HG02610 (cell line): ENCODE data around the gene LMF1.
"Not testable (repeated sequence)": the region's sequence is repeated elsewhere in the genome, so short reads cannot be mapped to it uniquely, and the experiment has no call there.

ENCODE experiments used
- ATAC-seq: cut with Tn5 transposase; IDR thresholded peaks from one replicate; pipeline ENCODE4 v1.9.1; 2021; ENCODE audit warnings: mild to moderate bottlenecking, moderate library complexity; ENCODE audit not compliant: unreplicated experiment

LMF1 gene

GRCh38 chr16:973366-973765, 2.6 kb upstream of the LMF1 start:
- no peak for ATAC-seq

GRCh38 chr16:972316-973002, 1.7 kb upstream of the LMF1 start:
- ATAC-seq, result no peak

GRCh38 chr16:971981-972315, 1.2 kb upstream of the LMF1 start:
- no peak for ATAC-seq

GRCh38 chr16:971582-971905, 760 bp upstream of the LMF1 start:
- no peak for ATAC-seq

DNA sequence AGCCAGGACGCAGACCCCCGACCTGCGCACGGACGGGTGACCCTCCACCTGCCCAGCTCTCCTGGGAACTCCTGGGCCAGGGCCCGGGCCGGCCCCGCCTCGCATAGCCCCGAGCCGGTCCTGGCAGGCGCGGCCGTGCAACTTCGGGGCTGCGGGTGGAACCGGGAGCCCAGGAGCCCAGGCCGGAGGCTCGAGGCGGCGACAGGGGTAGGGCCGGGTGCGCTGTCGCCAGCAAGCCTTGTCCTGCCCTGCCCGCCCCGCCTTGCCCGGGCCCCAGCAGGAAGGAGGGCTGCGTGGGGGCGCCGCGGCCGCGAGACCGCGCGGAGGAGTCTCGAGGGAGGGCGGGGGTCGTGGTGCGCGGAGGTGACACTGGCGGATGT, 408 bp downstream of the LMF1 start:
- peak; percentile 8 for ATAC-seq

GRCh38 chr16:969508-970385, 1.0 kb downstream of the LMF1 start:
- ATAC-seq, result no peak

DNA sequence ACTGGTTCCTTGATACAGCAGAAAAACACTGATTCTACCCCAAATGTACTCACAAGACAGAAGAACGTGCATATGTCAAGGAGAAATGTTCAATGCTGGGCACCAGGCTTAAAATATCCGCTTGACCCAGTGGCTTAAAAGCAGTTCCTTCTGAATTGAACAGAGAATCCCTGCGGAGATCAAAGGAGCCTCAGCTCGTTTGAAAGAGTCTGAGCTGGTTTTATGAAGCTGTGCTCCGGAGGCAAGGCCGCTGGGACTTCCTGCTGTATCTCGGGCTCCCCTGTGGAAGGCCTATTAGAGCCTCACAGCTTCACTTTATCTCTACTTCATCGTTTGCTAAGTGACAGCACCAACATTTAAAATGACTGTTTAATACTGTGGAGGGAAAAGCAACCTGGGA, 2.2 kb downstream of the LMF1 start:
- ATAC-seq, result no peak

- ATAC-seq, result no peak
These were observed 3.1 kb downstream of the LMF1 start for GRCh38 chr16:967546-968295.

GRCh38 chr16:967077-967541, 3.7 kb downstream of the LMF1 start:
- ATAC-seq, result no peak

GRCh38 chr16:966505-966904, 4.3 kb downstream of the LMF1 start:
- no peak for ATAC-seq

GRCh38 chr16:966035-966434, 4.7 kb downstream of the LMF1 start:
- ATAC-seq, result no peak

- no peak for ATAC-seq
These were observed 5.3 kb downstream of the LMF1 start for GRCh38 chr16:965487-965886.

- no peak for ATAC-seq
These were observed 5.8 kb downstream of the LMF1 start for GRCh38 chr16:965036-965395.

DNA sequence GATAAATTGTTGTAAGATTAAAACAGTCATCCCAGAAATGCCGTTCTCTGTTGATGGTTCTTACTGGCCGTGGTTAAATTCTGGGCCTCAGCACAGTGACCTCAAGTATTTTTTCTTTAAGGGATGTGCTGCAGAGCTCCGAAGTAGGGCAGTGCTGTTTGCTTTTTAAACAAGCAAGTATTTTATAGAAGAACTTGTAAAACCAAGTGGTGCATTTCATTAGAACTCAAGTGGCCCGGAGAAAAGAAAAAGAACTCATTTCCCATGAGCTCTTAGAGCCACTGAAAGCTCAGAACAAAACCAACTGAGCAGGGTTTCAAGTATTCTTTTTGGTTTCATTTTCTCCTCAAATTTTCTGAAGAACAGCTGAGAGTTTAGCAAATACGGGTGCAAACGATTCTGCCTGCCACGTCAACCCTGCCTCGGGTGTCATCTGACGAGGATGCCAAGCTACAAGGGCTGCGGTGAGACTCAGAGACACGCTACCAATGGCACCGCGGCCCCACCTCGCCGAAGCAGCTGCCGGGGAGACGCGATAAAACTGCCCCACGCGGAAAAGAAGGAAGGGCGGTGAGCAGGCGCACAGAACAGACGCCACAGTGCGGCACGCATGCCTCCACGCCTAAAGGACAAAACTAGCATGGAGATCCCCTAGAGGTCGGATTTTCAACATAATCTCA, 6.3 kb downstream of the LMF1 start:
- no peak for ATAC-seq

- no peak for ATAC-seq
These were observed 6.9 kb downstream of the LMF1 start for GRCh38 chr16:963913-964312.

DNA sequence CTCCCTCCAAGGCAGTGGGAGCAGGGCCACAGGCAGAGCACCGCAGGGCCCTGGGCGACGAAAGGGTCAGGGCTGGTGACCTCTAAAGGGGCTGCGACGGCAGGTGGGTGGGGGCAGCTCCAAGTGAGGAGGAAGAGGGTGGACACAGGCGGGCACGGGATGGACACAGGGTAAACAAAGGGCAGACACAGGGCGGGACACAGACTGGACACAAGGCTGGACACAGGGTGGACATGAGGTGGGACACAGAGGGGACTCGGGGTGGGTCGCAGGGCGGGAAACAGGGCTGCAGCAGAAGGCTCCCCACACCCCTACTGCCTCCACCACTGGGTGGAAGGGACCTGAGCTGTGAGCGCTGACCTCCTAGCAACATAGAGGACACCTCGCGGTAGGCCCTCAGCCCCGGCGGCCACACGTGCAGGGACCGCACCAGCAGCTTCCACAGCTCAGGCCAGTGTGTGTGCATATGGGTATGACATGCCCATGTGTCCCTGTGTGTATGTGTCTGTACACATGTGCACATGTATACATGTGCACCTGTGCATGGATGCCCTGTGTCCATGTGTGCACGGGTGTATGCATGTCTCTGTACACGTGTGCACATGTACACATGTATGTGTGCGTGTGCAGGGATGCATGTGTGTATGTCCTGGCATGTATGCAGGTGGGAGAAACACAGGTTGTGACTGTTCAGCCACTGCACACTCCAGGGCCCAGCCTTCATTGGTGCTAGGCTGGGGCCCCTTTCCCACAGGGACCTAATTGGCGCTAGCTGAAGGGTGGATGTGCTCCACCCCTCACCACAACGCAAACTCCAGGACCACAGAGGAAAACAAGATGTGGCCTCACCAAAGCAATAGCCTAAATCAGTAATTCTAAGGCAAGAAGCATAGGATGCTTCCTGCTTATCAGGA, 7.6 kb downstream of the LMF1 start:
- no peak for ATAC-seq

GRCh38 chr16:962366-962765, 8.4 kb downstream of the LMF1 start:
- no peak for ATAC-seq

- no peak for ATAC-seq
These were observed 11.3 kb downstream of the LMF1 start for GRCh38 chr16:959232-960040.

- ATAC-seq, result not testable (repeated sequence)
These were observed 15.0 kb downstream of the LMF1 start for GRCh38 chr16:955766-956165.
